Measurements from ENCODE around the gene PPP2R3B.
A peak's percentile ranks its signal among the peaks of the same experiment; 100 is the strongest.
"Not testable (repeated sequence)": the region's sequence is repeated elsewhere in the genome, so short reads cannot be mapped to it uniquely, and the experiment has no call there.

The PPP2R3B gene

GRCh38 chrX:386768-387575 lies at the start of gene PPP2R3B:
Gene PPP2R3B (minus strand): TSS chrX:386907. CDS start chrX:386691, 216 bp downstream.
- DNase-seq: no peak

- DNase-seq: no peak
Observed at GRCh38 chrX:435536-436122, 48.9 kb upstream of the PPP2R3B start.

- no peak for DNase-seq
Observed at GRCh38 chrX:434946-435345, 48.2 kb upstream of the PPP2R3B start.

GRCh38 chrX:433771-434170 lies 47.1 kb upstream of the PPP2R3B start:
- DNase-seq: no peak

- not testable (repeated sequence) for DNase-seq
Observed at GRCh38 chrX:432666-433065, 46.0 kb upstream of the PPP2R3B start.

- DNase-seq: no peak
Observed at GRCh38 chrX:431492-432111, 44.9 kb upstream of the PPP2R3B start.

- DNase-seq: no peak
Observed at GRCh38 chrX:431056-431455, 44.3 kb upstream of the PPP2R3B start.

GRCh38 chrX:429266-429825 lies 42.6 kb upstream of the PPP2R3B start:
- DNase-seq: no peak

GRCh38 chrX:427812-428725 lies 41.4 kb upstream of the PPP2R3B start:
- DNase-seq: no peak

- no peak for DNase-seq
Observed at GRCh38 chrX:426881-427280, 40.2 kb upstream of the PPP2R3B start.

GRCh38 chrX:425056-425455 lies 38.3 kb upstream of the PPP2R3B start:
- DNase-seq: no peak

GRCh38 chrX:421646-422391 lies 35.1 kb upstream of the PPP2R3B start:
- no peak for DNase-seq

- DNase-seq: no peak
Observed at GRCh38 chrX:420496-421223, 34.0 kb upstream of the PPP2R3B start.

- DNase-seq: peak; percentile 87
Observed at GRCh38 chrX:418927-419729, 32.4 kb upstream of the PPP2R3B start.

- not testable (repeated sequence) for DNase-seq
Observed at GRCh38 chrX:415498-415897, 28.8 kb upstream of the PPP2R3B start.

- DNase-seq: peak; percentile 4
Observed at GRCh38 chrX:413322-414201, 26.9 kb upstream of the PPP2R3B start.

- no peak for DNase-seq
Observed at GRCh38 chrX:410296-410695, 23.6 kb upstream of the PPP2R3B start.

GRCh38 chrX:405149-405548 lies 18.4 kb upstream of the PPP2R3B start:
- no peak for DNase-seq

- DNase-seq: no peak
Observed at GRCh38 chrX:404656-405055, 17.9 kb upstream of the PPP2R3B start.

Data from NCI-H1417 treated with DMSO at 0.1 percent for 48 hours (cell line).